GM21825 (cell line): ENCODE results near the gene MRPL24.
"Not testable (repeated sequence)": the region's sequence is repeated elsewhere in the genome, so short reads cannot be mapped to it uniquely, and the experiment has no call there.

Experiments used
- ATAC-seq: cut with Tn5 transposase; IDR thresholded peaks from one replicate; pipeline ENCODE4 v1.9.1; 2021; ENCODE audit warnings: mild to moderate bottlenecking, moderate library complexity; ENCODE audit not compliant: unreplicated experiment

Gene MRPL24

GRCh38 chr1:156760092-156760795 lies 19.4 kb upstream of the MRPL24 start:
- ATAC-seq, result no peak

- ATAC-seq, result not testable (repeated sequence)
These were observed 16.8 kb upstream of the MRPL24 start for GRCh38 chr1:156757572-156758253.

GRCh38 chr1:156756355-156756754 lies 15.5 kb upstream of the MRPL24 start:
- no peak for ATAC-seq

- ATAC-seq, result no peak
These were observed 14.7 kb upstream of the MRPL24 start for GRCh38 chr1:156755527-156755950.

GRCh38 chr1:156754219-156754618 lies 13.3 kb upstream of the MRPL24 start:
- ATAC-seq, result no peak

GRCh38 chr1:156752843-156753482 lies 12.1 kb upstream of the MRPL24 start:
- ATAC-seq, result no peak

GRCh38 chr1:156751757-156752481 lies 11.0 kb upstream of the MRPL24 start:
- ATAC-seq, result peak; percentile 72

GRCh38 chr1:156751451-156751756 lies 10.5 kb upstream of the MRPL24 start, which contains the start of gene HDGF:
TSS of gene HDGF (minus strand) at chr1:156751675. CDS start at chr1:156751429, 246 bp downstream.
- no peak for ATAC-seq

- peak; percentile 19 for ATAC-seq
These were observed 10.0 kb upstream of the MRPL24 start for GRCh38 chr1:156750711-156751450.

- no peak for ATAC-seq
These were observed 9.3 kb upstream of the MRPL24 start for GRCh38 chr1:156750191-156750672.

- ATAC-seq, result no peak
These were observed 8.7 kb upstream of the MRPL24 start for GRCh38 chr1:156749419-156750118.

- ATAC-seq, result no peak
These were observed 8.0 kb upstream of the MRPL24 start for GRCh38 chr1:156748670-156749418.

GRCh38 chr1:156747742-156748669 lies 7.1 kb upstream of the MRPL24 start:
- no peak for ATAC-seq

- ATAC-seq, result no peak
These were observed 6.1 kb upstream of the MRPL24 start for GRCh38 chr1:156746728-156747631.

GRCh38 chr1:156746406-156746727 lies 5.5 kb upstream of the MRPL24 start:
- ATAC-seq, result no peak

- no peak for ATAC-seq
These were observed 5.0 kb upstream of the MRPL24 start for GRCh38 chr1:156745881-156746280.

- no peak for ATAC-seq
These were observed 4.0 kb upstream of the MRPL24 start for GRCh38 chr1:156744786-156745419.
